Pancreas (tissue), 10 donors: ENCODE results near the gene WDR82. TPM values are rescaled to one million over a fixed set of nuclear protein-coding genes. Genes with fewer than 3 reads are reported as not detected.

ENCODE experiments used
- ATAC-seq, 4 donors: fragments of 200-7000 bp; cut with Tn5 transposase; one replicate each; pipeline versions ENCODE4 v1.8.0 to v1.9.1; 2020; ENCODE audit warnings: mild to moderate bottlenecking in 4 of 4, moderate library complexity in 4 of 4
- DNase-seq, 6 donors: peaks; one replicate each; pipeline ENCODE4 v3.0.0-alpha.2; 2020
- FAIRE-seq: peaks from 2 replicates; lab custom pipeline; 2012; peaks lifted over from hg19 to GRCh38; lab: Jason Lieb, UNC
- H3K27ac ChIP-seq, 4 donors: fragments of 200-600 bp; sonication (generic); 1 replicate in 3 of 4; 2 replicates in 1 of 4; pipeline versions ENCODE4 v1.5.0 to v1.8.0; 2020
- H3K27me3 ChIP-seq, 4 donors: fragments of 200-600 bp; one replicate each; pipeline ENCODE4 v1.8.0; 2021
- H3K36me3 ChIP-seq, 3 donors: fragments of 200-600 bp; sonication (generic) in 1 of 3; one replicate each; pipeline versions ENCODE4 v1.5.0 to v1.8.0; 2020 to 2021
- H3K4me1 ChIP-seq, 3 donors: fragments of 200-600 bp; one replicate each; pipeline ENCODE4 v1.8.0; 2021
- H3K4me3 ChIP-seq, 4 donors: fragments of 200-600 bp; sonication (generic) in 2 of 4; one replicate each; pipeline versions ENCODE4 v1.5.0 to v1.8.0; 2020 to 2021
- H3K9me3 ChIP-seq, 4 donors: fragments of 200-600 bp; one replicate each; pipeline ENCODE4 v1.8.0; 2021
- WGBS, 2 donors: extraction: QIAGEN DNeasy Blood & Tissue Kit; methylation state at CpG; one replicate each; pipeline ENCODE4 v1.1.7; 2013; 5-methylcytosine and 5-hydroxymethylcytosine counted together
- intact Hi-C, 3 donors: fragments of 100-400 bp; cut with DNase I; formaldehyde crosslinking; loops; one replicate each; pipeline versions ENCODE4 v1.11.1 to v1.14.2; 2022
- polyA plus RNA-seq, 2 donors: library from polyadenylated mRNA; stranded (reverse); fragments of 200-250 nt; gene quantifications; one replicate each; pipeline ENCODE4 v1.2.3, GENCODE V29; 2013
- total RNA-seq, 6 donors: library from RNA; stranded (reverse); fragmentation: NEBNext Ultra II Directional in 4 of 6; extraction: Animal tissue kit (Norgen Biotek cat#: 25700) in 4 of 6; gene quantifications; one replicate each; pipeline versions ENCODE4 v1.2.1 to v1.2.4, GENCODE V29; 2021 to 2023
- TF ChIP-seq, protein P1 (sequence below), 4 donors: fragments of 200-600 bp; sonication (generic) in 3 of 4; IDR thresholded peaks; one replicate each; pipeline versions ENCODE4 v1.5.0 to v1.8.0; 2021; ENCODE audit warnings: antibody characterized with exemption in 4 of 4
- donor health status: healthy with polysubstance abuse.
- donor health status: DM: no; HTN: no; CAD: no; lungs with moderate emphysema.
- donor health status: DM: no; HTN: no; CAD: no.
- donor health status: control.
- donor health status: control.
- donor health status: Bipolar disorder and iron deficiency.
- donor health status: DM: yes; HTN: yes; CAD: no.
- donor health status: DM: no; HTN: no; CAD: no.
- donor health status: DM: no; HTN: no; CAD: no.
- donor health status: DM: yes; HTN: yes; CAD: no.

The WDR82 gene
- total and polyA plus RNA-seq, 8 donors = 9.0 to 32.1 (median 18.8) TPM

DNA sequence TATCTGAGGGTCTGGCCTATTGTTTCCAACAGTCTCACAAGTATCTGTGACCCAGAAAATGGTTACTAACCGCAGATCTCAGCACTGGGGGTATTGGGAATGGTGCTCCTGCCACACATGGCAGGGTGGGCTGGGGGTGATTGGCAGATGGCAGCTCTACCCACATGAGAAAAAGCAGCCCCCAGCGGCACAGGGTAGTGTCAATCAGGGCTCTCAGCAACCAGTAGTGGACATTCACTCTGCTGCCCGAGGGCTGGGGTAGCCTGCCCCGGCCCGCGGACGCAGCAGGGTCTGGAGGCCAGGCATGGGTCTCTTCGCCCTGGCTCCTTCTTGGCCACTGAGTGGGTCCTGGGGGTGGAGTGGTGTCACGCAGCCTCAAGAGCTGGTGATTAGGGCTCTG, 46.2 kb upstream of the WDR82 start:
- TF ChIP-seq, protein P1, sequence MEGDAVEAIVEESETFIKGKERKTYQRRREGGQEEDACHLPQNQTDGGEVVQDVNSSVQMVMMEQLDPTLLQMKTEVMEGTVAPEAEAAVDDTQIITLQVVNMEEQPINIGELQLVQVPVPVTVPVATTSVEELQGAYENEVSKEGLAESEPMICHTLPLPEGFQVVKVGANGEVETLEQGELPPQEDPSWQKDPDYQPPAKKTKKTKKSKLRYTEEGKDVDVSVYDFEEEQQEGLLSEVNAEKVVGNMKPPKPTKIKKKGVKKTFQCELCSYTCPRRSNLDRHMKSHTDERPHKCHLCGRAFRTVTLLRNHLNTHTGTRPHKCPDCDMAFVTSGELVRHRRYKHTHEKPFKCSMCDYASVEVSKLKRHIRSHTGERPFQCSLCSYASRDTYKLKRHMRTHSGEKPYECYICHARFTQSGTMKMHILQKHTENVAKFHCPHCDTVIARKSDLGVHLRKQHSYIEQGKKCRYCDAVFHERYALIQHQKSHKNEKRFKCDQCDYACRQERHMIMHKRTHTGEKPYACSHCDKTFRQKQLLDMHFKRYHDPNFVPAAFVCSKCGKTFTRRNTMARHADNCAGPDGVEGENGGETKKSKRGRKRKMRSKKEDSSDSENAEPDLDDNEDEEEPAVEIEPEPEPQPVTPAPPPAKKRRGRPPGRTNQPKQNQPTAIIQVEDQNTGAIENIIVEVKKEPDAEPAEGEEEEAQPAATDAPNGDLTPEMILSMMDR (IDR thresholded peaks at IDR 0.05) = no peak
- intact Hi-C loops = no loop called here

DNA sequence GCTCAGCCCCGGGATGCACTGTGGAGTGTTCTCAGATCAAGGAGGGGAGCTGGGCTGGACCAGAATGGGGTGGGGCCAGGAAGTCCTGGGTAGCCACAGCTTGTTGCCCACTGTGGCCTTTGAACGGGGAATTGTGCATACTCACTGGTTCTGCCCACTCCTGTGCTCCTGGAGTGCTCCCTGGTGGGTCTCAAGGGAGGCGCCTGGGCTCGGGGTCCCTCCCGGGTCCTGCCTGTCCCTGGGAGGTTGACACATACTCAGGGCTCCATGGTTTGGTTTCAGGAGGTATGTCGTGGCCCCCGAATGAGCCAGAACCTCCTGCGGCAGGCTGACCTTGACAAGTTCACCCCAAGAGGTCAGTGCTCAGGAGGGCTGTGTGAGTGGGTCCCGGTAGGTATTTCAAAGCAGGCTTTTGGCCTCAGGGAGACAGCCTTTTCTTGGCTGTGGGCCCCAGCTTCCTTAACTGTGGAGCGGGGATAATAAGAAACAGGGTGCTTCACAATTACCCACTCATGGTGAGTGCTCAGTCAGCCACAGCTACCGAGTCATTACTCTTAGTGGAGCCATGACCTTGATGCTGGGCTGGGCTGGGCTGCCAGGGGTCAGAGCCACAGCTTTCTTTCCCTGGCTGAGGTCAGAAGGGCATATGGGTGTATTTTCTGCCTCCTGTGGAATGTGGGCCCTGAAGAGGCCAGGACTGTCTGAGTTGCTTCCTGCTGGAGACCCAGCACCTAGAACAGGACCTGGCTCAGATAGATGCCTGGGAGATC, 45.3 kb upstream of the WDR82 start:
- Histone ChIP-seq H3K27ac (no peak overlapping the region), H3K36me3 (no peaks in the 10 kb centered on the region), H3K4me1 (no peaks in the 10 kb centered on the region), H3K9me3 (no peaks in the 10 kb centered on the region), H3K27me3 (no peaks in the 10 kb centered on the region), H3K4me3 (no peak overlapping the region)
- TF ChIP-seq, protein P1 (IDR thresholded peaks at IDR 0.05) = no peak
- ATAC-seq (no peak), DNase-seq (peak in 1 of 6 donors; percentile 15), FAIRE-seq (no peak)
- intact Hi-C loops = no loop called here
- WGBS, 2 donors = 76 to 81% methylated on average over 11 of the region's 11 CpGs

More for the DNA sequence above, 46.2 kb upstream of the WDR82 start:
- ATAC-seq (no peak), FAIRE-seq (no peak), DNase-seq (peak in 1 of 6 donors; percentile 2)
- 90 to 94% methylated on average over 9 of the region's 9 CpGs for WGBS, 2 donors
- Histone ChIP-seq H3K9me3 (no peaks in the 10 kb centered on the region), H3K4me3 (no peak overlapping the region), H3K4me1 (no peaks in the 10 kb centered on the region), H3K27ac (no peak overlapping the region), H3K27me3 (no peaks in the 10 kb centered on the region), H3K36me3 (no peaks in the 10 kb centered on the region)

- Histone ChIP-seq H3K36me3 (no peaks in the 10 kb centered on the region), H3K4me3 (no peak overlapping the region), H3K27ac (no peak overlapping the region), H3K27me3 (no peaks in the 10 kb centered on the region), H3K4me1 (no peaks in the 10 kb centered on the region), H3K9me3 (no peaks in the 10 kb centered on the region)
- TF ChIP-seq, protein P1 (IDR thresholded peaks at IDR 0.05) = no peak
- no peak for ATAC-seq
- DNase-seq = peak in 1 of 6 donors; percentile 8
- FAIRE-seq = no peak
- WGBS, 2 donors = 78 to 85% methylated on average over 7 of the region's 7 CpGs
- intact Hi-C loops = no loop called here
Observed at GRCh38 chr3:52322466-52322865, 44.0 kb upstream of the WDR82 start.

- H3K4me3 ChIP-seq = no peak overlapping the region
- H3K36me3 ChIP-seq = no peaks in the 10 kb centered on the region
- FAIRE-seq = no peak
- no peaks in the 10 kb centered on the region for H3K9me3 ChIP-seq
- WGBS, 2 donors = 80 to 88% methylated on average over 5 of the region's 5 CpGs
- no peak for ATAC-seq
- H3K27ac ChIP-seq = no peak overlapping the region
- intact Hi-C loops = no loop called here
- H3K27me3 ChIP-seq = no peaks in the 10 kb centered on the region
- H3K4me1 ChIP-seq = no peaks in the 10 kb centered on the region
- DNase-seq = peak in 1 of 6 donors; percentile 9
- TF ChIP-seq, protein P1 (IDR thresholded peaks at IDR 0.05) = no peak
Observed at GRCh38 chr3:52321481-52321880, 43.0 kb upstream of the WDR82 start.
